ENCODE results near the gene RAP1GAP2.

Gene RAP1GAP2

DNA sequence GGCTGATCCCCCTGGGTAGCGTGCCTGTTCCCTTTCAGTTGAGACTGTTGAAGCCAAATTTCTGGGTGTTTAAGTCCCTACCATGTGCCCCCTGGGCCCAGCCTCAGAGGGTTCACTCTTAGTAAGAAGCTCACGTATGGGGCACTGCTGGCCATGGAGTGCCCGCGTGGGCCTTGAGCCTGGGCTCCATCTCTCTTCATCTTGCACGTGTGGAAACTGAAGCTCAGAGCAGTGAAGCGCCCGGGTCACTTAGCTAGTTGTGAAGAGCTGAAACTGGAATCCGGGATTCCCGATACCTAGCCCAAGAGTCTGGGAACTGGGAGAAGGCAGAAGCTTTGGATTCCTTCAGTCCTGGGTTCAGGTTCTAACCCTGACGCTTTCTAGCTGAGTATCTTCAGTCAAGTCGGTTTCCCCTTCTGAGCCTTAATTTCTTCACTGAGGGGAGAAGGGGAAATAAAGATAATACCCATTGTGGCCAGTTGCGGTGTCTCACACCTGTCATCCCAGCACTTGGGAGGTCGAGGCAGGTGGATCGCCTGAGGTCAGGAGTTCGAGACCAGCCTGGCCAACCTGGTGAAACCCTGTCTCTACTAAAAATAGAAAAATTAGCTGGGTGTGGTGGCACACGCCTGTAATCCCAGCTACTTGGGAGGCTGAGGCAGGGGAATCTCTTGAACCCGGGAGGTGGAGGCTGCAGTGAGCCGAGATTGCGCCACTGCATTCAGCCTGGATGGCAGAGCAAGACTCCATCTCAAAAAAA is 163.3 kb downstream of the RAP1GAP2 start:
- Histone ChIP-seq H3K9me3 (replicated peaks; ENCODE audit: insufficient read depth, low read length) (no peaks in the 10 kb centered on the region), H3K4me1 (ENCODE audit: low read length) (no peaks in the 10 kb centered on the region), H3K9me2 (replicated peaks; ENCODE audit: insufficient read depth, low read length) (no peaks in the 10 kb centered on the region), H2AFZ (ENCODE audit: low read length) (no peak overlapping the region), H3K36me3 (replicated peaks; ENCODE audit: insufficient read depth, low read length) (no peaks in the 10 kb centered on the region), H3K27me3 (replicated peaks; ENCODE audit: insufficient read depth, low read length) (peaks cover 58% of the 10 kb centered on the region), H3K9ac (ENCODE audit: low read length) (no peak overlapping the region), H3K79me2 (ENCODE audit: low read length) (no peaks in the 10 kb centered on the region), H3K4me2 (ENCODE audit: low read depth, low read length) (no peak overlapping the region), H4K20me1 (ENCODE audit: insufficient read depth, low read length) (no peaks in the 10 kb centered on the region), H3F3A (ENCODE audit: insufficient read depth, low read length) (no peaks in the 10 kb centered on the region), H3K4me3 (ENCODE audit: low read length) (no peak overlapping the region), H3K27ac (ENCODE audit: low read length) (no peak overlapping the region)
- no peak for TF ChIP-seq EZH2phosphoT487 (IDR thresholded peaks at IDR 0.05; ENCODE audit: low read length)
- TF ChIP-seq, protein P1, sequence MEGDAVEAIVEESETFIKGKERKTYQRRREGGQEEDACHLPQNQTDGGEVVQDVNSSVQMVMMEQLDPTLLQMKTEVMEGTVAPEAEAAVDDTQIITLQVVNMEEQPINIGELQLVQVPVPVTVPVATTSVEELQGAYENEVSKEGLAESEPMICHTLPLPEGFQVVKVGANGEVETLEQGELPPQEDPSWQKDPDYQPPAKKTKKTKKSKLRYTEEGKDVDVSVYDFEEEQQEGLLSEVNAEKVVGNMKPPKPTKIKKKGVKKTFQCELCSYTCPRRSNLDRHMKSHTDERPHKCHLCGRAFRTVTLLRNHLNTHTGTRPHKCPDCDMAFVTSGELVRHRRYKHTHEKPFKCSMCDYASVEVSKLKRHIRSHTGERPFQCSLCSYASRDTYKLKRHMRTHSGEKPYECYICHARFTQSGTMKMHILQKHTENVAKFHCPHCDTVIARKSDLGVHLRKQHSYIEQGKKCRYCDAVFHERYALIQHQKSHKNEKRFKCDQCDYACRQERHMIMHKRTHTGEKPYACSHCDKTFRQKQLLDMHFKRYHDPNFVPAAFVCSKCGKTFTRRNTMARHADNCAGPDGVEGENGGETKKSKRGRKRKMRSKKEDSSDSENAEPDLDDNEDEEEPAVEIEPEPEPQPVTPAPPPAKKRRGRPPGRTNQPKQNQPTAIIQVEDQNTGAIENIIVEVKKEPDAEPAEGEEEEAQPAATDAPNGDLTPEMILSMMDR (IDR thresholded peaks at IDR 0.05; ENCODE audit: low read length), result no peak
- no peak for TF ChIP-seq EZH2 (optimal IDR thresholded peaks at IDR 0.05; ENCODE audit: low read depth, low read length)
- DNase-seq, result no peak

DNA sequence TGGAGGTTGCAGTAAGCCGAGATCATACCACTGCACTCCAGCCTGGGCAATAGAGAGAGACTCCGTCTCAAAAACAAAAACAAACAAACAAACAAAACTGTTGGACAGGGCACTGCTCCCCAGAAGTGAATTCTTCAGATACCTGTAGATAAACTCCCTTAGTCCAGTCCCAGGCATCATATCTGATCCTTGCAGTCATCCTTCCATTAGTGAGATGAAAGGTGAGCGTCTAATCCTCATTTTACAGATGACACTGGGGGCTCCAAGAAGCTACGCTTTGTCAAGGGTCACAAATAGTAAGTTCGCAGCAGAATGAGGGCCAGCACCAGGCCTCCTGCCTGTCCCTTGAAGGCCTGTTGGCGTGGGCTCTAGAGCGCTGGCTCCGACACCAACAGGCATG is 165.2 kb downstream of the RAP1GAP2 start:
- Histone ChIP-seq H3K27me3 (replicated peaks; ENCODE audit: insufficient read depth, low read length) (peaks cover 54% of the 10 kb centered on the region), H3K27ac (ENCODE audit: low read length) (no peak overlapping the region), H3K9me2 (replicated peaks; ENCODE audit: insufficient read depth, low read length) (no peaks in the 10 kb centered on the region), H3K9ac (ENCODE audit: low read length) (no peak overlapping the region), H4K20me1 (ENCODE audit: insufficient read depth, low read length) (no peaks in the 10 kb centered on the region), H3K9me3 (replicated peaks; ENCODE audit: insufficient read depth, low read length) (no peaks in the 10 kb centered on the region), H2AFZ (ENCODE audit: low read length) (no peak overlapping the region), H3K36me3 (replicated peaks; ENCODE audit: insufficient read depth, low read length) (no peaks in the 10 kb centered on the region), H3K79me2 (ENCODE audit: low read length) (no peaks in the 10 kb centered on the region), H3K4me2 (ENCODE audit: low read depth, low read length) (no peak overlapping the region), H3F3A (ENCODE audit: insufficient read depth, low read length) (no peaks in the 10 kb centered on the region), H3K4me1 (ENCODE audit: low read length) (no peaks in the 10 kb centered on the region), H3K4me3 (ENCODE audit: low read length) (no peak overlapping the region)
- TF ChIP-seq, protein P1 (IDR thresholded peaks at IDR 0.05; ENCODE audit: low read length), result no peak
- TF ChIP-seq EZH2phosphoT487 (IDR thresholded peaks at IDR 0.05; ENCODE audit: low read length) (no peak), EZH2 (optimal IDR thresholded peaks at IDR 0.05; ENCODE audit: low read depth, low read length) (no peak)
- no peak for DNase-seq

DNA sequence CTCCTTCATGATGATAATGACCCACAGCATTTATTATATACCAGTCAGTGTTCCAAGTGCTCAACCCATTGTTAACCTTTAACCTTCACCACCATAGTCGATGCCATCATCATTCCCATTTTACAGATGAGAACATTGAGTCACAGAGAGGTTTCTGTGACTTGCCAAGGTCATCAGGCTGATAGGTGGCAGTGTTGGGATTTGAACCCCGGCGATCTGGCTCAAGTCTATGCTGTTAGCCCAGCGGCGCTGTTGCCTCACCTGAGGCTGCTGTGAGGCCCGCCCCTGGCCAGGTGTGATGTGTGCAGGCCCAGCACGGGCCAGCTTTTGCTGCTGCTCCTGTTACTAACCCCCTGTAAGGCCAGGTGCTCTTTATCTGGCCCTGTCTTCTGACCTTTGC is 166.0 kb downstream of the RAP1GAP2 start:
- peaks cover 49% of the 10 kb centered on the region for H3K27me3 ChIP-seq (replicated peaks; ENCODE audit: insufficient read depth, low read length)
- no peaks in the 10 kb centered on the region for H3K9me2 ChIP-seq (replicated peaks; ENCODE audit: insufficient read depth, low read length)
- DNase-seq, result no peak
- no peak overlapping the region for H3K27ac ChIP-seq (ENCODE audit: low read length)
- no peak for TF ChIP-seq EZH2 (optimal IDR thresholded peaks at IDR 0.05; ENCODE audit: low read depth, low read length)
- TF ChIP-seq, protein P1 (IDR thresholded peaks at IDR 0.05; ENCODE audit: low read length), result no peak
- no peak overlapping the region for H3K4me2 ChIP-seq (ENCODE audit: low read depth, low read length)
- H4K20me1 ChIP-seq (ENCODE audit: insufficient read depth, low read length), result no peaks in the 10 kb centered on the region
- H3K9ac ChIP-seq (ENCODE audit: low read length), result no peak overlapping the region
- H3K4me3 ChIP-seq (ENCODE audit: low read length), result no peak overlapping the region
- no peaks in the 10 kb centered on the region for H3F3A ChIP-seq (ENCODE audit: insufficient read depth, low read length)
- no peaks in the 10 kb centered on the region for H3K4me1 ChIP-seq (ENCODE audit: low read length)
- H3K36me3 ChIP-seq (replicated peaks; ENCODE audit: insufficient read depth, low read length), result no peaks in the 10 kb centered on the region
- H3K9me3 ChIP-seq (replicated peaks; ENCODE audit: insufficient read depth, low read length), result no peaks in the 10 kb centered on the region
- H3K79me2 ChIP-seq (ENCODE audit: low read length), result no peaks in the 10 kb centered on the region
- no peak overlapping the region for H2AFZ ChIP-seq (ENCODE audit: low read length)

Measured in MM.1S (cell line).